Glutamatergic neuron (in vitro differentiated cells): ENCODE data around the gene VASH1. TPM values are rescaled to one million over a fixed set of nuclear protein-coding genes. Genes with fewer than 3 reads are reported as not detected.

Experiments used
- DNase-seq: peaks from one replicate; pipeline ENCODE4 v3.0.0; 2022
- H3K27ac Mint-ChIP-seq: one replicate; pipeline ENCODE4 v1.8.0; 2020; ENCODE audit warnings: mild to moderate bottlenecking, mixed read lengths, inconsistent platforms; ENCODE audit not compliant: unreplicated experiment
- H3K27me3 Mint-ChIP-seq: one replicate; pipeline ENCODE4 v1.8.0; 2020; ENCODE audit warnings: mild to moderate bottlenecking, moderate library complexity, mixed read lengths, inconsistent platforms; ENCODE audit not compliant: unreplicated experiment
- H3K36me3 Mint-ChIP-seq: one replicate; pipeline ENCODE4 v1.8.0; 2020; ENCODE audit warnings: mild to moderate bottlenecking, mixed read lengths, inconsistent platforms; ENCODE audit not compliant: unreplicated experiment
- H3K4me1 Mint-ChIP-seq: one replicate; pipeline ENCODE4 v1.8.0; 2020; ENCODE audit warnings: mild to moderate bottlenecking, low read depth, mixed read lengths, inconsistent platforms; ENCODE audit not compliant: unreplicated experiment
- H3K4me3 Mint-ChIP-seq: one replicate; pipeline ENCODE4 v1.8.0; 2020; ENCODE audit warnings: mild to moderate bottlenecking, mixed read lengths, inconsistent platforms; ENCODE audit not compliant: unreplicated experiment
- H3K9me3 Mint-ChIP-seq: one replicate; pipeline ENCODE4 v1.8.0; 2020; ENCODE audit warnings: mild to moderate bottlenecking, moderate library complexity, mixed read lengths, inconsistent platforms; ENCODE audit not compliant: unreplicated experiment
- long read RNA-seq: library from polyadenylated mRNA; unstranded; transcript quantifications from one replicate; pipeline ENCODE4 v2.0.0, GENCODE V29; 2020; ENCODE audit not compliant: unreplicated experiment
- total RNA-seq: library from RNA; stranded (reverse); fragmentation: NEBNext Ultra II Directional; extraction: Animal tissue kit (Norgen Biotek cat#: 25700); gene quantifications from one replicate; pipeline ENCODE4 v1.2.1, GENCODE V29; 2021; ENCODE audit not compliant: unreplicated experiment
- TF ChIP-seq, protein P1 (sequence below): fragments of 200-600 bp; sonication (generic); IDR thresholded peaks from one replicate; pipeline ENCODE4 v1.5.0; 2021; ENCODE audit not compliant: partially characterized antibody, unreplicated experiment

VASH1 gene
- 149 TPM for total RNA-seq
- long read RNA-seq, full-length matches to known transcripts, result 3 of 20 reads
- long read RNA-seq, partial matches to known transcripts, result 3 of 20 reads
- long read RNA-seq, other reads (novel, unspliced or antisense), result 14 of 20 reads

DNA sequence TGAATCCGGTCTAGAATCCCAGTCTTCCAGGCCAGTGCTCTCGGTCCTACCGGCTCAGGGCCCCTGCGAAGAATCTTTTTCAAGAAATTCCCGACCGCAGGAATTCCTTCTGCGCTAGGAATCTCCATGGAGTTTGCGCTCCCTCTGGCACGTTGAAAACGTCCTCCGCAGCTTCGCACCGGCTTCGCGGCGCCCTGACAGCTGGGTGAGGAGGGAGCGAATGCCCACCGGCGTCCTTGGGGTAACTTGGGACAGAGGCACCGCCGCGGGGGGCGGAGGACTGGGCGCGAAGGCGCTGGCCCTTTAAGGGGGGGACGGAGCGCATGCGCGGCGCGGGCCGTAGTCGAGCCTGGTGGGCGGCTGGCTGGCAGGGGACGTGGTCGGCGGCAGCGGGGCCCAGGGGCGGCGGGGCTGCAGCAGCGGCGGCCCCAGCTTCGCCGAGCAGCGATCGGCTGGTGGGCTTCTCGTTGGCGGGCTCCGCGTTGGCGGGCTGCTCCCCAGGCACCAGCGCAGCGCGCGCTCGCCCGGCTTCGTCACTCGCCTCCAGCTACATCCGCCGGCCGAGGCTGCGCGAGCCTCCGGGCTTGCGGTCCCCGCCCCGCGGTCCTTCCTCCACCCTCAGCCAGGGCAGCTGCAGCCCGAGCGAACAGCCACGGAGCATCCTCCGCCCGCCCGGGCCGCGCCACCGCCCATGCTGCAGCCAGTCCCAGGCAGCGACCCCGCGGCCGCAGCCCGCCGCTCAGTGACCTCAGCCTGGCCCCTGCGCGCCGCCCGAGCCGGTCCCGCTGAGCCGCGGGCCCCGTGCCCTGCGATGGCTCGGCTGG is at the start of gene VASH1:
Gene VASH1 (plus strand): TSS at position 333 of the 824 bp plus-strand sequence. CDS start 1,354 bp downstream, outside the sequence.
- H3K4me3 Mint-ChIP-seq, result peak within 1 kb of the TSS; percentile 93
- peaks cover 15% of the 10 kb centered on the region for H3K27me3 Mint-ChIP-seq
- TF ChIP-seq, protein P1, sequence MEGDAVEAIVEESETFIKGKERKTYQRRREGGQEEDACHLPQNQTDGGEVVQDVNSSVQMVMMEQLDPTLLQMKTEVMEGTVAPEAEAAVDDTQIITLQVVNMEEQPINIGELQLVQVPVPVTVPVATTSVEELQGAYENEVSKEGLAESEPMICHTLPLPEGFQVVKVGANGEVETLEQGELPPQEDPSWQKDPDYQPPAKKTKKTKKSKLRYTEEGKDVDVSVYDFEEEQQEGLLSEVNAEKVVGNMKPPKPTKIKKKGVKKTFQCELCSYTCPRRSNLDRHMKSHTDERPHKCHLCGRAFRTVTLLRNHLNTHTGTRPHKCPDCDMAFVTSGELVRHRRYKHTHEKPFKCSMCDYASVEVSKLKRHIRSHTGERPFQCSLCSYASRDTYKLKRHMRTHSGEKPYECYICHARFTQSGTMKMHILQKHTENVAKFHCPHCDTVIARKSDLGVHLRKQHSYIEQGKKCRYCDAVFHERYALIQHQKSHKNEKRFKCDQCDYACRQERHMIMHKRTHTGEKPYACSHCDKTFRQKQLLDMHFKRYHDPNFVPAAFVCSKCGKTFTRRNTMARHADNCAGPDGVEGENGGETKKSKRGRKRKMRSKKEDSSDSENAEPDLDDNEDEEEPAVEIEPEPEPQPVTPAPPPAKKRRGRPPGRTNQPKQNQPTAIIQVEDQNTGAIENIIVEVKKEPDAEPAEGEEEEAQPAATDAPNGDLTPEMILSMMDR, result no peak
- peak within 1 kb of the TSS; percentile 94 for H3K27ac Mint-ChIP-seq
- peaks cover 11% of the 10 kb centered on the region for H3K9me3 Mint-ChIP-seq
- peak; percentile 85 for DNase-seq
- peaks cover 7% of the 10 kb centered on the region for H3K36me3 Mint-ChIP-seq
- H3K4me1 Mint-ChIP-seq, result peaks cover 13% of the 10 kb centered on the region

GRCh38 chr14:76713121-76713520 is 48.1 kb upstream of the VASH1 start:
- TF ChIP-seq, protein P1, result no peak
- Mint-ChIP-seq H3K9me3 (peaks cover 12% of the 10 kb centered on the region), H3K4me1 (peaks cover 43% of the 10 kb centered on the region), H3K4me3 (no peak overlapping the region), H3K27me3 (peaks cover 6% of the 10 kb centered on the region), H3K36me3 (no peaks in the 10 kb centered on the region), H3K27ac (no peak overlapping the region)
- DNase-seq, result no peak

DNA sequence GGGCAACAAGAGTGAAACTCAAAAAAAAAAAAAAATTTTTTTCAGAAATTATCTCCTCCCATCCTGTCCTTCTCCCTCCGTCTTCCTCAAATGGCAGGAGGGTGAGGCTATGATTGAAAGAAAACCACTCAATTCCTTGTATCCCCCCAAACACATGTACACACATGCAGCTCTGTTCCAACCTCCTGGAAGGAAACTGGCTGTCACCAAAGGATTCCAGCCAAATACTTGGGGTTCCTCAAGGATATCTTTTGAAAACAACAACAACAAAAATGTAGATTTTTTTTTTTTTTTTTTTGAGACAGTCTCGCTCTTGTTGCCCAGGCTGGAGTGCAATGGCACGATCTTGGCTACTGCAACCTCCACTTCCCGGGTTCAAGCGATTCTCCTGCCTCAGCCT is 46.8 kb upstream of the VASH1 start:
- TF ChIP-seq, protein P1, result no peak
- no peak for DNase-seq
- no peaks in the 10 kb centered on the region for H3K36me3 Mint-ChIP-seq
- peaks cover 13% of the 10 kb centered on the region for H3K9me3 Mint-ChIP-seq
- peaks cover 10% of the 10 kb centered on the region for H3K27me3 Mint-ChIP-seq
- H3K4me3 Mint-ChIP-seq, result no peak overlapping the region
- H3K4me1 Mint-ChIP-seq, result peaks cover 50% of the 10 kb centered on the region
- H3K27ac Mint-ChIP-seq, result peak overlapping the region; percentile 26

DNA sequence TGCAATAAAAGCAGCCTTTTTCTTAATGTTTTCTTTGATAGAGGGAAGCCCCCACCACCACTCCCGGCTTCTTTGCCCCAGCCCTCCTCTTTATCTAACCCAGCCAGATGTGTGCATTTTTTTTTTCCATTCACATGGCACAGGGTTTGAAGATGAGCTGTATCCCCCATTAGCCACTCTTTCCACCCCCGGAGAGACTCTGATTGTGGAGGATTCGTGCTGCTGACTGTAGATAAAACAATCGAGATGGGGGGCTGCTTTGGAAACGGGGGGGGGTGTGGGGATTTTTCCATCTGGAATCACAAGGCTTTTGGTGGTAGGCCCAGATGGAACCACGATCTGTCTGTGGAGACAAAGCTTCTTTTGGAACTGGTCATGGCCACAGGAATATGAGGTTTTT is 46.2 kb upstream of the VASH1 start:
- peak overlapping the region; percentile 71 for H3K4me3 Mint-ChIP-seq
- no peaks in the 10 kb centered on the region for H3K36me3 Mint-ChIP-seq
- peaks cover 13% of the 10 kb centered on the region for H3K9me3 Mint-ChIP-seq
- H3K27me3 Mint-ChIP-seq, result peaks cover 10% of the 10 kb centered on the region
- peak overlapping the region; percentile 97 for H3K27ac Mint-ChIP-seq
- H3K4me1 Mint-ChIP-seq, result peaks cover 51% of the 10 kb centered on the region
- TF ChIP-seq, protein P1, result no peak
- no peak for DNase-seq
